Measurements from ENCODE around the gene C16orf86.

The C16orf86 gene

DNA sequence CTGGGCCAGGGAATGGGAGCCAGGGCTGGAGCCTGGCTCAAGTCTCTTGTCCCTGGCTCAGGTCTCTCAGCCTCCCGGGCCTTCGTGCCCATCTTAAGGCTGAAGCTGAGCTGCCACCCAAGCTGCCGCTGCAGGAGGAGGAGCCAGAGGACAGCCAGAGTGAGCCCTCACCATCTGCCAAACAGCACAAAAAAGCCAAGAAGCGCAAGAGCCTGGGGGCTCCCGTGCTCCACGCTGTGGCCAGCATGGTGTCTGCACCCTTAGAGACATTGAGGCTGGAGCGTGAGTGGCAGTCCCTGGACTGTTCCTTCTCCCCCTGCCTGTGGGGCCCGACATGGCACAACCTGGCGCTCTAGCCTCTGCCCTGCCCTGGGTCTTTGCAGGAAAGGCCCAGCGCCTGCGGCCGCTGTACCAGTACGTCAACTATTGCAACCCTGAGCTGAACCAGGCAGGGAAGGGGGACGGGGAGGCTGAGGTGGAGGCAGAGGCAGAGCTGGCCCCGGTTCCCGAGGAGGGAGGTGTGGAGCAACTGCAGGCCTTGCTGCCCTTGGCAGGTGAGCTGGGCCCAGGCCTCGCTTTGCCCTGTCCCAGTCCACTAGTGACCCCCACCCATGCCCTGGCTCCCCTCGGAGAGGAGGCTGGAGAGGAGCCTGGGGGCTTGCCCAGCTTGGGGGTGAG, 1.3 kb downstream of the C16orf86 start:
- DNase-seq (ENCODE audit: low read depth, low spot score): peak; percentile 54
- CTCF ChIA-PET: interaction anchor here (0.6 to 19.0 kb wide), 40 partner anchors 9 to 717 kb away, joined by 3 to 605 read pairs (median 4); partner anchors contain the start of genes CARMIL2, CTCF, NRN1L and RANBP10
- H3K4me3 ChIP-seq (ENCODE audit: low read depth, low read length): peak overlapping the region; percentile 23; the same call in 1 of the 2 replicates
- POLR2A ChIA-PET: interaction anchor here (0.7 to 3.0 kb wide), 4 partner anchors 9 to 147 kb away, joined by 3 to 14 read pairs (median 8); partner anchors contain the start of gene CTCF
- TF ChIP-seq, protein P1, sequence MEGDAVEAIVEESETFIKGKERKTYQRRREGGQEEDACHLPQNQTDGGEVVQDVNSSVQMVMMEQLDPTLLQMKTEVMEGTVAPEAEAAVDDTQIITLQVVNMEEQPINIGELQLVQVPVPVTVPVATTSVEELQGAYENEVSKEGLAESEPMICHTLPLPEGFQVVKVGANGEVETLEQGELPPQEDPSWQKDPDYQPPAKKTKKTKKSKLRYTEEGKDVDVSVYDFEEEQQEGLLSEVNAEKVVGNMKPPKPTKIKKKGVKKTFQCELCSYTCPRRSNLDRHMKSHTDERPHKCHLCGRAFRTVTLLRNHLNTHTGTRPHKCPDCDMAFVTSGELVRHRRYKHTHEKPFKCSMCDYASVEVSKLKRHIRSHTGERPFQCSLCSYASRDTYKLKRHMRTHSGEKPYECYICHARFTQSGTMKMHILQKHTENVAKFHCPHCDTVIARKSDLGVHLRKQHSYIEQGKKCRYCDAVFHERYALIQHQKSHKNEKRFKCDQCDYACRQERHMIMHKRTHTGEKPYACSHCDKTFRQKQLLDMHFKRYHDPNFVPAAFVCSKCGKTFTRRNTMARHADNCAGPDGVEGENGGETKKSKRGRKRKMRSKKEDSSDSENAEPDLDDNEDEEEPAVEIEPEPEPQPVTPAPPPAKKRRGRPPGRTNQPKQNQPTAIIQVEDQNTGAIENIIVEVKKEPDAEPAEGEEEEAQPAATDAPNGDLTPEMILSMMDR (IDR thresholded peaks at IDR 0.05; ENCODE audit: insufficient read depth, low read length, missing control alignments): peak; percentile 97

DNA sequence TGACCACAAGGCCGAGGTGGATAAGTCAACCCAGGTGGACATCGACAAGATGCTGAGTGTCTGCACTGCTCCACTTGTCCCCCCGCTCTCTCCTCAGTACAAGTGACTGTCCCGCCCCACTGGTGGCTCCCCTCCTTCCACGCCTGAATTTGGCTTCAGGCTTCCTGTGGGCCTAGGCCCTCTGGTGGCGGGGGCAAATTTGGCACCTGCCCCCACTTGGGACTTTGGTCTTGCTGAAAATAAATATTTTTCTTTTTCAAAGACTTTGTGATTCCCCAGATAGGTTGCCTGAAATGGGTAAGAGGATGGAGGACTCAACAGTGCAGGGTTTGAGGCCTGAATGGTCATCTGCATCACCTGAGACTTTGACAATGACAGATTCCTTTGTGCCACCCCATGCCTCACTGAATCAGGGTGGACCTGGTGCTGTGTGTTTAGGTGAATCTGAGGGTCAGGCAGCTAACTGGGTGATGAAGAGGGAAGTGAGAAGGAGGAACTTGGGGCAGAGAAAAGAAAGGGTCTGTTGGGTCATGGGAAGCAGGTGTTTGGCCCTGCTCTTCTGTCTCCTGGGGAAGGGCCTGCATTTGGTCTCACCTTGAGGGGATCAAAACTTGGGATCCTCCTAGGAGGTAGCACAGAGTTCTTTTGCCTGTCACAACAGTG, 2.0 kb downstream of the C16orf86 start:
- ChIA-PET CTCF (interaction anchor here (0.6 to 19.0 kb wide), 28 partner anchors 10 to 718 kb away, joined by 3 to 605 read pairs (median 6); partner anchors contain the start of genes CARMIL2, CTCF, NRN1L and RANBP10), POLR2A (interaction anchor here (1.2 to 3.0 kb wide), 3 partner anchors 10 to 147 kb away, joined by 4 to 14 read pairs (median 11); partner anchors contain the start of gene CTCF)
- DNase-seq (ENCODE audit: low read depth, low spot score): no peak

DNA sequence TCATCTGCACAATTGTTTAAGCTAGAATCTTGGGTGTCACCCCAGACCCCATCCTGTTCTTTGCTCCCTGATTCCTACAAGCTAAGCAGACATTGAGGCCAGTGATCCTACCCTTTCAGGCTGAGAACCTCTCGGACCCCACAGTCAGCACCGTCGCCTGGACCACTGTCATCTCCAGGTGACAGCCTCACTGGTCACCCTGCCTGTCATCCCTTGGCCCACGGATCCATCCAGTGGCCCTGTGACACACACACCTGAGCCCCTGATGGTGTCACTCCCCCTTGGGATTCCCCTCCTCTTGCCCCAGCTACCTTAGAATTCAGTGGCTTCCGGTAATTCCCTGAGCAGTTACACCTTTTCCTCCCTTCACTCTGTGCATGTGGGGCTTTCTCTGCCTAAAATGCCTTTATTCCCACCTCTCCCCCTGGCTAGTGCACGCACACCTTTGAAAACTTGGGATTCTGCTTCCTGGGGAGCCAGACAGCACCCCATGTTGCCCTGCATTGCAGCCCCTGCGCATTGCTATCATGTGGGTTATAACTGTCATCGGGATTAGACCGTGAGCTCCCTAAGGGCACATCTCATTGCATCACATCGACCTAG, 3.0 kb downstream of the C16orf86 start:
- no peak for DNase-seq (ENCODE audit: low read depth, low spot score)
- CTCF ChIA-PET: interaction anchor here (1.1 to 19.0 kb wide), 11 partner anchors 11 to 259 kb away, joined by 3 to 605 read pairs (median 11); partner anchors contain the start of genes CTCF and RIPOR1
- no peak overlapping the region for H3K4me3 ChIP-seq (ENCODE audit: low read depth, low read length)
- POLR2A ChIA-PET: no interaction called here
- TF ChIP-seq, protein P1 (IDR thresholded peaks at IDR 0.05; ENCODE audit: insufficient read depth, low read length, missing control alignments): no peak

More for the DNA sequence above, 2.0 kb downstream of the C16orf86 start:
- TF ChIP-seq, protein P1 (IDR thresholded peaks at IDR 0.05; ENCODE audit: insufficient read depth, low read length, missing control alignments): no peak
- H3K4me3 ChIP-seq (ENCODE audit: low read depth, low read length): no peak overlapping the region

DNA sequence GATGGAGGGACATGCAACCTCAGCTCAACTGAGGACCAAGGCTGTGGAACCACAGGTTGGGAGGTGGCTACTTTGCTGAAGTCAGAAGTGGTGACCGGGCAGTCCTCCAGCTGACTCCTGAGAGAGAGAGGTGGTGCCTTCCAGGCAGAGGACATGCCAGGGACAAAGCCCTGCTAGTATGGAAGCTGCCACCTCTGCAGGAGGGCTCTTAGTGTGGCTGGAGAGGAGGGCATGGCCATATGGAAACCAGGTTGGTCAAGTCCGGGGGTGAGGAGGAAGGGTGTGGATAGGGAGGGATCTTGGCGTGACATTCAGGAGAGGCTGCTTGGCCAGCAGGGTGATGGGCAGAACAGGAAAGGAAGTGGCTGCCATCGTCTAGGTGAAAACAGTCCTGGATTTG, 5.7 kb downstream of the C16orf86 start:
- DNase-seq (ENCODE audit: low read depth, low spot score): no peak
- ChIA-PET CTCF (interaction anchor here (0.8 to 19.0 kb wide), 42 partner anchors 9 to 368 kb away, joined by 3 to 605 read pairs (median 4); partner anchors contain the start of genes ACD, CTCF, NRN1L and NUTF2), POLR2A (interaction anchor here (0.6 kb wide), 1 partner anchor 263 kb away, joined by 3 read pairs; no protein-coding TSS in a partner anchor)
- TF ChIP-seq, protein P1 (IDR thresholded peaks at IDR 0.05; ENCODE audit: insufficient read depth, low read length, missing control alignments): no peak
- H3K4me3 ChIP-seq (ENCODE audit: low read depth, low read length): no peak overlapping the region

DNA sequence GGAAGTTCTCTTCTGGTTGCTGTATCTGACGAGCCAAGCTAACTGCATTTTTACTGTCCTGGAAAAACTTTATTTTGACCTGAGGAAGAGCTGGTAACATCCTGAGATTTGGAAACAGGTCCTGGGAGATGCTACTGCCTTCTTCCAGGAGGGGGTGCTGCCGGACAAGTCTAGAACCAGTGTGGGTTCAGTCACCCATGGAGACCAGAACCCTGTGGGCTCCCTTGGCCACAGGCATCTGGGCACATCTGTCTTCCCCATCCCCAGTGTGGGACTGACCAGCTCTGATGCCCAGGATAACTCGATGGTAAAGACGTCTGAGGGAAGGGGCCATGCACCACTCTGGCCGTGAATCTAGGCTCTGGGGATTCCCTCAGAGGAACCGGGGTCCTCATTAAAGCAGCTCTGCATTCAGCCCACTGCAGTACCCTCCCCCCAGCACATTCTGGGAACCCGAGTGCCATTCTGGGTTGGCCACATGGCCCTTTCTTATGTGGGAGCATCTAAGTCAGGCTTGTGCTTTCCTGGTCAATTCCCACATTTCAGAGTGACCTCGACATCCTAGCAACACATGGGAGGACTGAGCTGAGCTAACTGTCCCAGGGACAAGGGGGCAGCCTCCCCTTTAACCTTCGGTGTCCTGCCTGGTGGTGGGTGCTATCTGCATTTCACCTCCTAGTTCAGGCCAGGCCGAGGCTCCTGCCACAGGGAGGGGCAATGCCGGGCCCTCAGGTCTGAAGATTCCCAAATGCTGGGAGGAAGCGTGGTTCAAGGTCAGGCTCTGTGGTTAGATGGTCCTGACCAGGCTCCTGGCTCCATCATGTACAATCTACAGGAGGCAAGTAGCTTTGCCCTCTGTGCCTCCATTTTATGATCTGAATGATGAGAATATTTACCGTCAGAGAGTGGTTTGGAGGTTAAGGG, 6.4 kb downstream of the C16orf86 start:
- CTCF ChIA-PET: interaction anchor here (0.8 to 19.0 kb wide), 42 partner anchors 7 to 367 kb away, joined by 3 to 605 read pairs (median 4); partner anchors contain the start of genes ACD, CTCF, NRN1L and NUTF2
- TF ChIP-seq, protein P1 (IDR thresholded peaks at IDR 0.05; ENCODE audit: insufficient read depth, low read length, missing control alignments): peak; percentile 72
- peak; percentile 14 for DNase-seq (ENCODE audit: low read depth, low spot score)
- no peak overlapping the region for H3K4me3 ChIP-seq (ENCODE audit: low read depth, low read length)
- POLR2A ChIA-PET: interaction anchor here (0.6 kb wide), 1 partner anchor 263 kb away, joined by 3 read pairs; no protein-coding TSS in a partner anchor

Data from AG04449 (cell line).